ENCODE measurements around the gene B4GALNT3.
"Not testable (repeated sequence)": the region's sequence is repeated elsewhere in the genome, so short reads cannot be mapped to it uniquely, and the experiment has no call there.

Gene B4GALNT3

DNA sequence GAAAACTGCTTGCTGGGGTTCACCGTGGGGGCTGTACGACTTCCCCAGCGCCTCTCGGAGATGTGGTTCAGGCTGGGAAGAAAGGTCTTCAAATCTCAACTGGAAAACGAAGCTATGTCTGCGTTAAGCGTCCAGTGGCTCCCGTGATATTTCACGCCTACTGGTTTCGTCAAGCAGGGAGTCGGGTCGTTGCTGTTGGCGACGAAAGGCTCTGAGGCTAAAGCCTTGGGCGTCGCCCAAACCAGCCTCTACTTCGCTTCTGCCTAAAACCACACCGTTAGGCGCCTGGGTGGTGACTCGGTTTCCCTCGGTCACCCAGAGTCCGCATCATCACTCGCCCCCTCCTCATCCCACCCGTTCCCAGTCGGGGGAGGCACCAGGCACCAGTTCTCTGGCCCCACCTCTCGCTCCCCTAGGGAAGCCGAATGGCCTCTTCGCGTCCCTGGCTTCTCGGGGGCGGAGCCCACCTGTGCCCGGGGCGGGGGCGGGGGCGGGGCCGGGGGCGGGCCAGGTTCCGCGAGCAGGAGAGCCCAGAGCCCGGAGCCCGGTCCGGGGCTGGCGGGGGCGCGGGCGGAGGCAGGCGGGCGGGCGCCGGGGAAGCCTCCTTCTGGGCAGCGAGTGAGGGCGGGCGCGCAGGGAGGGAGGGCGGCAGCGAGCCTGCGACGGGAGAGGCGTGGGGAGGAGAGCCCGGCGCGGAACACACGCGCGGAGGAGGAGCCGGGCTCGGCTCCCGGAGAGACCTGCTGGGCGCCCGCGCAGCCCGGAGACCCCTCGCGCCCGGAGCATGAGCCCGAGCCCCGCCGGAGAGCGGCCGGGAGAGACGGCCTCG lies at the start of gene B4GALNT3:
Gene B4GALNT3 (plus strand): TSS at position 510 of the 829 bp plus-strand sequence. CDS start 438 bp downstream, outside the sequence.
- no peak for DNase-seq

DNA sequence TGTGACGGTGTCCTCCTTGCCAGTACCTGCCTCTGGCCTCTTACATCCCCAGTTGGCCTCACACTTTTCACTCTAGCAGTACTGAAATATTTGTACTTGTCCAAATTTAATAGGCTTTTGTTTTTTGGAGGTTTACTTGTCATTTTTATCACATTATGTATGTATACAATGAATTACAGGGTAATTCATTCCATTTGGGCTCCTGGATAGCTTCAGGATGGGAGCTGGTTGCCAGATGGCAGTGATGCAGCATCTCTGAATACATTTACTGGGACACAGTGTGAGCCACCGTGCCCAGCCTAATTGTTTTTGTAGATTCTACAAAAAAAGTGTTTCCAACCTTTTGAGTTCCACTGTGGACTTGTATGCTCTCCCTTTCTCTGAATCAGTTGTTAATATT lies 44.9 kb upstream of the B4GALNT3 start:
- DNase-seq = no peak

DNA sequence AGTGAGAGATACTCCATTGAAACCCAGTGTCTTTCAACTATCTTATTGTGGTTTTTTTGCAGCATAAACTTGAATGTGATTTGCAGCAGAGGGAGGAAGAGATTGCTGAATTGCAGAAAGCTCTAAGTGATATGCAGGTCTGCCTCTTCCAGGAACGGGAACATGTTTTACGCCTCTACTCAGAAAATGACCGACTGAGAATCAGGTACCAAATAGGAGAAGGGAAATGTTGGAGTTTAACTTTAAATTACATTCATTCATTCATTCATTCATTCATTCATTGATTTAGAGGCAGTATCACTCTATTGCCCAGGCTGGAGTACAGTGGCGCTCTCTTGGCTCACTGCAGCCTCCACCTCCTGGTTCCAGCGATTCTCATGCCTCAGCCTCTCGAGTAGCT lies 41.3 kb upstream of the B4GALNT3 start:
- DNase-seq = no peak

DNA sequence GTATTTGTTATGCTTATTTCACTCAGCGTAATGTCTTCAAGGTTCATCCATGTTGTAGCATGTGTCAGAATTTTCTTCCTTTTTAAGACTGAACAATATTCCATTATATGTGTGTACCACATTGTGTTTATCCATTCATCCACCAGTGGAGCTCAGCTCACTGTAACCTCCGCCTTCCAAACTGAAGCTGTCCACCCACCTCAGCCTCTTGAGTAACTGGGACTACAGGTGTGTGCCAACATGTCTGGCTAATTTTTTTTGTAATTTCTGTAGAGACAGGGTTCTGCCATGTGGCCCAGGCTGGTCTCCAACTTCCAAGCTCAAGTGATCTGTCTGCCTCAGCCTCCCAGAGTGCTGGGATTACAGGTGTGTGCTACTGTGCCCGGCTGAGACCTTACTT lies 37.2 kb upstream of the B4GALNT3 start:
- DNase-seq = no peak

DNA sequence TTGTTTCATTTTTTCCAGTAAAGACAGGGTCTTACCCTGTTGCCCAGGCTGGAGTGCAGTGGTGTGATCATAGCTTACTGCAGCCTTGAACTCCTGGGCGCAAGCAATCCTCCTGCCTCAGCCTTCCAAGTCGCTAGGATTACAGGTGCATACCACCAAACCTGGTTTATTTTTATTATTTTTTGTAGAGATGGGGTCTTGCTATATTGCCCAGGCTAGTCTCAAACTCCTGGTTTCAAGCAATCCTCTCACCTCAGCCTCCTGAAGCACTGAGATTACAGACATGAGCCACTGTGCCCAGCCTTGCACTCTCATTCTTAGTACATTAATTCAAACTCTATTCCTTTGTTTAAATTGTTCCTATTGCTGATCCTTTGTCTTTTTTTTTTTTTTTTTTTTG lies 24.0 kb upstream of the B4GALNT3 start:
- not testable (repeated sequence) for DNase-seq

DNA sequence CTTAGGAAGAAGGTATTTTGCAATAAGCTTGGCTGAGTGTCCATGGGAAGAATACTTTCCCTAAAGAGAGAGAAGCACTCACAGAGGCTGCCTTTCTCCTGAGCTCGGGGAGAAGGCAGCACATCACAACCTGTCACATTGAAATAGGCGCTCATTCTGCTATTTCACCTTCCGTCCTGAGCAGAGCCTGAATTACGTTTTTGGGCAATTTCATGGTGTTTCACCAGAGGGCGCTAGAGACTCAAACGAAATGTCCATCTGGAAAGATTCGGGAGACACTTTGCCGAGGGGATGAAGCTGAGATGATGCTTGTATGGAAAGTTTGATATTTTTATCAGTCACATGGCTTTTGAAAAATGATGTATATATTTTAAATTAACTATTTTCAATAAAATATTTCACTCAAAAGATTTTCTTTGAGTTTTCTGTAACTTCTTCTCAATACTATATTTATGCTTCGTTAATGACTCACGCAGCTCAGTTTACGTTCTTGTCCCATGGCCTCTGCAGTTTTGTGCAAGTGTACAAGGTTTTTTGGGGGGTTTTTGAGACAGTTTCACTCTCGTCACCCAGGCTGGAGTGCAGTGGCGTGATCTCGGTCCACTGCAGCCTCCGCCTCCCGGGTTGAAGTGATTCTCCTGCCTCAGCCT lies 17.4 kb upstream of the B4GALNT3 start:
- no peak for DNase-seq

DNA sequence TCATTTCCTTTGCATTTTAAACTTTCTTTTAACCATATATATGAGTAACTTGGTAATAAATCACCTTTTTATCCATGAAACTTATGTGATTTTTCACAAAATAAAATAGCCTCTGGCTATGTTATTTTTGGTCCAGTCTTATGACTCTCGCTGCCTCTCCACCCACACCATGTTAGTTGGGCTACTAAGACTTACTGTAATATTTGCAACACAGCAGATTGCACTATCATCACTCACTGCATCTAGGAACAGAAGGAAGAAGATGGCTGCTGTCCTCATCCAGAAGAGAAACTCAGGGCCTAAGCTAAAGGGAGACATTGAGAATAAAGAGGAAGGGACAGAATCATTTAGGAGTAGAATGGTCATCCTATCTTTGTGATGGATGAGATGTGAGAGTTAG lies 12.6 kb upstream of the B4GALNT3 start:
- no peak for DNase-seq

DNA sequence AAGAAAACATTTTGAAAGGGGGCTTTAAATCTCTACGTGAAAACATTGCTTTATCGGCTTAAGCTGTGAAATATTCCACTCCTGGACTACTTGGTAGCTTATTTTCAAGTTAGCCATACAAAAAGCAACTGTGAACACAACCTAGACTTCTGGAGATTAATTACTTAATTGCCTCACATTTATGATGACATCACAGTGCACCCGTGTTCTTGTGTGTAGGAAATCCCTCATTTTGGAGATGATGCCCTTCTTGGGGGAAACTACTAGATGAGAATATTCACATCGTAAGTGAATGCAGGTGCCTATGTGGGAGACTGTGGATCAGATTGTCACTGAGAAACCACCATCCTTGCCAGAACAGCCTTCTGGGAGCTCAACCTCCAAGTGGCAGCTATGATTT lies 10.5 kb upstream of the B4GALNT3 start:
- DNase-seq = no peak

DNA sequence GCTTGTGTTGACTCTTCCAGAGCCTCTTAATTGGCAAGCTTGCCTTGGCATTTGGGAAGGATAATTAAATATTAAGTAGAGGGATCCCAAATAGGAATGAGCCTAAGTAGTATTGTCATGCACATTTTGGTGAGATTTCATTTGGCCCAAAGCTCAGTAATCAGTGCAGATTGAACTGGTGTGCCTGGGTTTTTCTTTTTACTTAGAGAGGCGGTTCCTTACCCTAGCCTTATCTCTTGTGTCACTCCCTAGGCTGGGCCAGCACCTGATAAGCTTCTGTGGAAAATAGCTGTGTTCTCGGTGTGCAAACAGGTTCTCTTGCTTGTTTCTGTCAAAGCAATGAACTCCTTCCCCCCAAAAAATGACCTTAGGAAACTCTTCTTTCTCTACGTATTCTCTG lies 9.3 kb upstream of the B4GALNT3 start:
- no peak for DNase-seq

DNA sequence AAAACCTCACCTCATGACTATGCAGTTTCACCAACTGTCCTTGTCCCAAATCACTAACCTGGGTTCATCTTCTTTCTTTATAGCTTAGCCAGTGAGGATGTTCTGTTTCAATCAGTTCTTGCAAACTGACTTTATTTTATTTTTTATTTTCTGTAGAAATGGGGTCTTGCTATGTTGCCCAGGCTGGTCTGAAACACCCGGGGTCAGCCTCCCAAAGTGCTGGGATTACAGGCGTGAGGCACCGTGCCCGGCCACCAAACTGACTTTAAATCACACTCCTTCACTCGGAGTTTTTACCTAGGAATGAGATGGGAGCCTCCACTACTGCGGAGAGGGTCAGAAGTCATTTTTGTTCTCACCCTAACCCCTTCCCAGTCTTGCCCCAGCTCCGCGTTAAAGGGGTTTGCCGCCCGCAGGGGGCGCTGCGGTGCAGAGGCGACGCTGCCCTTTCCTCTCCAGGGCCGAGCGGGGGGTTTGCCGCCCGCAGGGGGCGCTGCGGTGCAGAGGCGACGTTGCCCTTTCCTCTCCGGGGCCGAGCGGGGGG lies 7.0 kb upstream of the B4GALNT3 start:
- DNase-seq = no peak

DNA sequence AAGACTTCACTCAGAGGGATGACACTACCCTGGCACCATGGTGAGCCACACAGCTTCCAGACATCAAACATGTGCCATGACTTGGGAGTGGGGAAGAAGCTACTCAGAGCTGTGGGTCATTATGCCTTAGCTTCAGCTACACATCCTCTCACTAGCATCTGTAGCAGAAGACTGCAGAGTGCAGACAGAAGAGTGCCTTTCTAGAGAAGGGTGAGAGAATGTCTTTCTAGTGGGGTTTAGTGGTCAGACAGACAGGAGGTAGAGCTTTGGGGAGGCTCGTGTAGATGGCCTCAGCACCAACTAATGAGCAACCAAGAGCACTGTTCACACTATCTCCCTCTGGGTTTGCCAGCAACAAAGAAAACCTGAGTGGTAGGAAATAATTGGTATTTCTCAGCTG lies 4.9 kb upstream of the B4GALNT3 start:
- no peak for DNase-seq

DNA sequence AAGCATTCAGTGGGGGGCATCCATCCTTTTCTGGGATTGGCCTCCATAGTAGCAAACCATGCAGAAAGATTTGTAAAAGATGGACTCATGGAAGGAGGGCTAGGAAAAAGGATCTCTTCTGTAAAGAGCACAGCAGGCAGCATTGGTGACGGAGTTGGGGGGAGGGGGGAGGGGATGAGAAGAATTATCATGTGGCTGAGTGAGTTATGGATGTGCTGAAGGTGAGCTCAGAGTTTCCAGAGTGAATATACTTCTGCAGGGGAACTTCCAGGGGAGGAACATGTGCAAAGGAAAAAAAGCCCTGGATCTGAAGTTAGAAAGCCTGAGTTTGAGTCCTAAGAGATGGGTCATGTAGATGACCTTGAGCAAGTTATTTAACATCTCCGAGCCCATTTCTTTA lies 3.9 kb upstream of the B4GALNT3 start:
- no peak for DNase-seq

DNA sequence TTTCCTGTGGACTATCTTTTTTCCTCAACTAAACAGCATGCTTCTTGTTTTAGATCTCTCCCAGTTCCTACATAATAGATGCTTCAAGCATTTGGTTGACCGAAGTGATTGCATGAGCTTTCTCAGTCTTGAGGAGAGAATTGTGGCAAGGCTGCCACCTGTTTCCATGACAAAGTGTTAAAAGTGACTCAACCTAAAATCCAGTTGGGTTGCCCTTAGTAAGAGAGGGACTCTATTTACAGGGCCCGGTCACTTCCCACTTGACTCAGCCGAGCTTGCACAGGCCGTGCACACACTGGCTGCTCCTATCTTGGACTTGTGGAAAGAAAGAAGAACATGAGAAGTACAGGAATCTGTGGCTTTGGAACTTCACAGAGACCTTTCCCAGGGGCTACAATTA lies 2.1 kb upstream of the B4GALNT3 start:
- DNase-seq = no peak

DNA sequence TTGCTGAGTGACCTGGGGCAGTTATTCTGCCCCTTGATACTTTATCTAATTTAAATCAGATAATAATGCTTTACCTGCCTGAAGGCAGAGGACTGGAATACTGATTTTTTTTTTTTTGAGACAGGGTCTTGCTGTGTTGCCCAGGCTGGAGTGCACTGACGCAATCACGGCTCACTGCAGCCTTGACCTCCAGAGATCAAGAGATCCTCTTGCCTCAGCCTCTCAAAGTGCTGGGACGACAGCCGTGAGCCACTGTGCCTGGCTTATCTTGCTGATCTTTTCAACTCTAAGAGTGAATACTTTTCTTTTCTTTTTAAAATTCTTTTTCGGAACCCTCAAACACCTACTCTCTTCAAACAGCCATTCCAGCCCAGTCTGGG lies 699 bp upstream of the B4GALNT3 start:
- no peak for DNase-seq

DNA sequence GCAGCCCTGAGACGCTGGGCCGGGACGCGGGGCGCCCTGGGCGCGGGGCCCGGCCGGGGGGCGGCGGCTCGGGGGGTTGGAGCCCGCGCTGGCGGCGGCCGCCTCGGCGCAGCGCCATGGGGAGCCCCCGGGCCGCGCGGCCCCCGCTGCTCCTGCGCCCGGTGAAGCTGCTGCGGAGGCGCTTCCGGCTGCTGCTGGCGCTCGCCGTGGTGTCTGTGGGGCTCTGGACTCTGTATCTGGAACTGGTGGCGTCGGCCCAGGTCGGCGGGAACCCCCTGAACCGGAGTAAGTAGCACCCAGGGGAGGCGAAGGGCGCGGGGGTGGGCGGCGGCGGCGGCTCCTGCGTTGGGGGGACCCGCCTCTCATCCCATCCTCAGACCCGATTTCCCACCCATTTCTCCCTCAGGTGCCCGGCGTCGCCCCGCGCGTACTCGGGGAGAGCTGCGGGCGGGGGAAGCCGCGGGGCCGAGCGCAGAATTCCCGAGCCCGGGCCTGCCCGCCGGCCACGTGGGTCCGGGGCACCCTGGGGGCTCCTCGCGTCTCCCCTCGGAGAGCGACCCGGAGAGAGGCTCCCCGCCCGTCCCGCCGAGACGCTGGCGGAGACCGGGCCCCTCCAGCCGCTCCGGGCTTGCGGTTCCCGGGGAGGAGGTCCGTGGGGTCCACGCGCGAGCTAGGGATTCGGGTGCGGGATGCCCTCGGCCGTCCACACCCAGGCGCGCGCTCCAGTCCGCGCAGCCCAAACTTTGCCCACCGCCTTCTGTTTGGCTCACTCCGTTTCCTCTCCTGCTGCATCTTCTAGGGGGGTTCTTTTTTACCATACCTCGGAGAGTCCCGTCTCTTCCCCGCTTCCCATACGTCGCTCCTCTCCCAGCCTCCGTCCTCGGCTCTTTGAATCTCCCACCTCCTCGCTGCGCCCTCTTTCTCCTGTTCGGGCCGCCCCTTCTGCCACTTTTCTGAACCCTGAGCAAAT lies 807 bp downstream of the B4GALNT3 start:
- no peak for DNase-seq

DNA sequence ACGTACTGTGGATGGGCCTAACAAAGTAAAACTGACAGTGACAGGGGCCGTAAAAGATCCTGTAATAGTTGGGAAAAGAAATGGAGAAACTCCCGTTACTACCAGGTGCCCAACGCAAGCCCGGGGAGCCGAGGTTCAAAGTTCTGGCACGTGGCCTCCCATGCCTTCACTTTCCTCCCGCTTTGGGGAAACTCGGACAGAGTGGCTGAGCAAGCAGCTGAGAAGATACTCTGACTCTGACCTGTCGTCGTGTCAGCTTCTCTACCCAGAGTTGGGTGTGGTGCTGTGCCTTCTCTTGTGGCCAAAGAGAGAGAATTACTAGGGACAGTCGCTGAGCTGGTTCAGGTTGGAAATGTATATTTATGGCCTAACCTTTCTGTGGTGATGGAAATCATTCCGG lies 1.7 kb downstream of the B4GALNT3 start:
- no peak for DNase-seq

DNA sequence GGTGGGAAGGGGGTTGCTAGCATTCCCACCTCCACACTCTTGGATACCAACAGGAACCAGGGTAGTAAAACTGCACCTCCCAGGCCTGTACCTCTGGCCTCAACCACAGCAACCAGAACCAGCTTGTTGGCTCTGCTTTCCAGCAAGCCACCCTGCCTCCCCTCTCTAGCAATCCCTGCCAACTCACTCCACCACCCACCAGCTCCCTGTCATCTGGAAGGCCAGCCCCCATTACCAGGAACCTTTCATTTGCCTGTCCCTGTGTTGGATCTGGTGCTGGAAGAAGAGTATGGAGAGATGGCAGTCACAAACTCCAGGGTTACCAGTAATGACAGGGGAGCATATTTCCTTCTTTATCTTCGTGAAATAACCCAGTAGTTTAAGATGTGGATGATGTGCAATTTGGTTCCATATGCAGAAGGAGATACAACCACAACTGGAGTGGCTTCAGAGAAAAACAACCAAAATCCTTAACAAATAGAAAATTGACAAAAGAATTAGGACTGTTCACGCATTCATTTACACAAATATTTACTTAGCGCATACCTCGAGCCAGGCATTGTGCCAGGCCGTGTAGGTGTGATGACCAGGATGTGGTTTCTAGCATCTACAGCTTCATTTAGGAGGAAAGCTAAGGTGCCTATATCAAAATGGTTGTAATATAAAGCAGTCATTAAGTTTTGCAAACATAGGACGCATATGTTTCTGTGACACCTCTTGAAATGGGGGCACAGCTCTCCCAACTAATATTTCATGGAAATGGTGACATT lies 3.4 kb downstream of the B4GALNT3 start:
- DNase-seq = no peak

DNA sequence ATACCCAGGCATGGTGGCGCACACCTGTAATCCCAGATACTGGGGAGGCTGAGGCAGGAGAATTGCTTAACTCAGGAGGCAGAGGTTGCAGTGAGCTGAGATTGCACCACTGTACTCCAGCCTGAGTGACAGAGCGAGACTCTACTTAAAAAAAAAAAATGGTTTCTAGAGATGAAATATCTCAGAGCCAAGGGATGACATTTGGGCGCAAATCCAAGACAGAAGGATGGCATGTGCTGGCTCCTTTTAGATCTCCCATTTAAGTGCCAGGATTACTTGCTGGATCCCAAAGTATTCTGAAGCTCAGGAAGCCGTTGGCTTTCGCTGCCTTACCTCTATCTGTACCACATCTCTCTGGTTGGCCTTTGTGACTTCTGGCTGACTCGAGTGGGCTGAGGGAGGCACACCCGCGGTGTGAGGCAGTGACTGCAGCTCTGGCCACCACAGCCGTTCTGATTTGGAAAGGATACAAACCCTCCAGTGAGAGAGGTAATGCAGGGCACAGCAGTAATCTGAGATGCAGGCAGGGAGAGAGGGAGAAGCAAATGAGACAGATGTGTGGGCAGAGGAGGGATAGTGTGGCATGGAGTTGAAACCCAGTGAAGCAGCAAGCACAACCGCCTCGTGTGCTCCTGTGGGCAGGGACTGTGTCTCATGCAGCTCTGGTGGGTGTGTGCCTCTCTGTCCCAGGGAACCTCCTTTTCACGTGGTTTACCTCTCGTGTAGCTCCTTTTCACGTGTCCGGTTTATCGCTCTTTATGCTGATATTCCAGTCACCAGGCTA lies 4.9 kb downstream of the B4GALNT3 start:
- DNase-seq = no peak

DNA sequence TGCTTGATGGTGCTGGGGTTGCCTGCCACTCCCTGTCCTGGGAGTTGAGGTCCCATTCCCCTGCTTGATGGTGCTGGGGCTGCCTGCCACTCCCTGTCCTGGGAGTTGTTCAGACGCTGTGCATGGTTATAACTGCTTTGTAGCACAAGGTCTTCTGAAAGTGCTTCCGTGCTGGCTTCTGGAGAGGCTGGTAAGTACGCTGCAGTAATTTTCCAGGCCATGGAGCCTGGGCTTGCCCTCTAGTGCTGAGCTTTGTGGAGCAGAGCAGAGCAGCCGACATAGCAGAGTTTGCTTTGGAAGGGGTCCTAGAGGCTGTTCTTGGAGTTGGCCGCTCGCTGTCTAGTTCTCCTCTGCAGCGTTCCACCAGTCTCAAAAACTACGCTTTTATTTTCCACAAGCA lies 6.3 kb downstream of the B4GALNT3 start:
- no peak for DNase-seq

DNA sequence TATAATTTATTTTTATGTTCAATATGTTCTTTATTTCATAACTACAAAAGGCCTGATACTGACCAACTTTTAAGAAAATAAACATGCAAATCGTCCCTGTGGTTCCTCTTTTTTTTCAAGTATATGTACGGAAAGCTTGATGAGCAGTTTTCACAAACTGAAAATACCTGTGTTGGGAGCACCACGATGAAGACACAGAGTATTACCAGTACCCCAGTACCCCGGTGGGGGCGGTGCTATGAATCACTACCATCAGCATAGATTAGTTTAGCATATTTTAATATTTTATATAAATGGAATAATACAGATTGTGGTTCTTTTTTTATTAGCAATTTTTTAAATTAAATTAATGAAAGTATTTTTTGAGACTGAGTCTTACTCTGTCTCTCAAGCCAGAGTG lies 7.0 kb downstream of the B4GALNT3 start:
- no peak for DNase-seq

DNA sequence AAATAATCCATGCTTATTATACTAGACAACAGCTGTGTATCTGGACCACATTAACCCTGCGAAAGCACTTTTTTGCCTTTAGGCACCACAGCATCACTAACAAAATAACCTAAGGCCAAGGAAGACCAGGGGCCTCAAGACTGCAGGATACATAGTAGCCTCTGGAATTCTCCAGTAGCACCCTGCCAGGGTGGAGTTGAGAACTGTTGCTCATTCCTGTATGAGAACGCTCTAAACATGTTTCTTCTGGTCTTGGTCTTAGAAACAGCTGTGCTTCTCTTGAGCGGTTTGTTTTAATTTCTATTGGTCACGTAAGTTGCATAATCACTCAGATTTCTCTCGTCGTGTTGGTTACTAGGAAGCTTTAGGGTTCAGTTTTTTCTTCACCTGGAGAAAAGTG lies 7.9 kb downstream of the B4GALNT3 start:
- no peak for DNase-seq

All from amniotic stem cell (primary cell).